ENCODE results near the gene TLK2. TPM values are rescaled to one million over a fixed set of nuclear protein-coding genes. Genes with fewer than 3 reads are reported as not detected.
"Not testable (repeated sequence)": the region's sequence is repeated elsewhere in the genome, so short reads cannot be mapped to it uniquely, and the experiment has no call there.

TLK2 gene
- total RNA-seq, 4 donors from 2014 or later: 30.3 to 66.0 (median 38.7) TPM

DNA sequence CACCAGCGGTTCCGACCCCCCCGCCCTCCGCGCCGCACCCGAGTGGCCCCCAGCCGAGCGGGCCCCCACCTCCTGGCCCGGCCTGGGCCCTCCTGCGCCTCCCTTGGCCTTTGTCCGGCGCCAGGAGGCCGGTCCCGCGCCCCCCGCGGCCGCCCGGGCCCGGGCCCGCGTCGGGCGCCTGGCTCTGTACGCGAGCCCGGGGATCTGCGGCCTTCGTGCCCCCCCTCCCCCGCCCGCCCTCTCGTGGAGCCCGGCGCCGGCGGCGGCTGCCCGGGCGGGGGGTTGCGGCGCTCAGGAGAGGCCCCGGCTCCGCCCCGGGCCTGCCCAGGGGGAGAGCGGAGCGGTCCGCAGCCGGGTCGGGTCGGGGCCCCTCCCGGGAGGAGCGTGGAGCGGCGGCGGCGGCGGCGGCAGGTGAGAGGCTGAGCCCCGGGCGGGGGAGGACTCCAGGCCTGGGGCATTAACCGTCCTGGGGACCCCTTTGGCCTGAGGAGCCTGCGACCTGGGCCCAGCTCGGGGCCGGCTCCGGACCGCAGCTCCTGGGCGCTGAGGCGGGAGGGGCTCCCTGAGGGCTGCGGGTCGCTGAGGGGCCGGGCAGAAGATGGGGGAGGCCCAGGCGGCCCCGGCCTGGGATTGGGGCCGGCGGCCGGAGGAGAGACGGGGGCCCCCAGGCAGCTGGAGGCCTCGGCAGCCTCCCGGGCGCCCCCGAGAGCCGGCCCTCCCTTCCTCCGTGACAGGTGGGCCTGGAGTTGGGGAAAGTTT lies 434 bp downstream of the TLK2 start:
- Histone ChIP-seq H3K27ac (peak overlapping the region; percentile 94 to 97 (median 96)), H3K4me3 (peak overlapping the region; percentile 76 to 87 (median 80)), H3K36me3 (peaks cover 0 to 20% (median 0%) of the 10 kb centered on the region in 3 donors), H3K4me1 (peaks cover 4 to 44% (median 16%) of the 10 kb centered on the region in 4 donors)
- DNase-seq (ENCODE audit: low spot score in 2 of 2); H3K27me3 ChIP-seq; H3K9me3 ChIP-seq: not testable (repeated sequence)
- peak in 1 of 2 donors; percentile 41 for TF ChIP-seq POLR2A (IDR thresholded peaks at IDR 0.05)
- TF ChIP-seq, protein P1, sequence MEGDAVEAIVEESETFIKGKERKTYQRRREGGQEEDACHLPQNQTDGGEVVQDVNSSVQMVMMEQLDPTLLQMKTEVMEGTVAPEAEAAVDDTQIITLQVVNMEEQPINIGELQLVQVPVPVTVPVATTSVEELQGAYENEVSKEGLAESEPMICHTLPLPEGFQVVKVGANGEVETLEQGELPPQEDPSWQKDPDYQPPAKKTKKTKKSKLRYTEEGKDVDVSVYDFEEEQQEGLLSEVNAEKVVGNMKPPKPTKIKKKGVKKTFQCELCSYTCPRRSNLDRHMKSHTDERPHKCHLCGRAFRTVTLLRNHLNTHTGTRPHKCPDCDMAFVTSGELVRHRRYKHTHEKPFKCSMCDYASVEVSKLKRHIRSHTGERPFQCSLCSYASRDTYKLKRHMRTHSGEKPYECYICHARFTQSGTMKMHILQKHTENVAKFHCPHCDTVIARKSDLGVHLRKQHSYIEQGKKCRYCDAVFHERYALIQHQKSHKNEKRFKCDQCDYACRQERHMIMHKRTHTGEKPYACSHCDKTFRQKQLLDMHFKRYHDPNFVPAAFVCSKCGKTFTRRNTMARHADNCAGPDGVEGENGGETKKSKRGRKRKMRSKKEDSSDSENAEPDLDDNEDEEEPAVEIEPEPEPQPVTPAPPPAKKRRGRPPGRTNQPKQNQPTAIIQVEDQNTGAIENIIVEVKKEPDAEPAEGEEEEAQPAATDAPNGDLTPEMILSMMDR (IDR thresholded peaks at IDR 0.05): peak in 1 of 5 experiments; percentile 11
- 1 to 13% methylated on average over 20 to 24 of the region's 84 CpGs for WGBS, 2 donors

DNA sequence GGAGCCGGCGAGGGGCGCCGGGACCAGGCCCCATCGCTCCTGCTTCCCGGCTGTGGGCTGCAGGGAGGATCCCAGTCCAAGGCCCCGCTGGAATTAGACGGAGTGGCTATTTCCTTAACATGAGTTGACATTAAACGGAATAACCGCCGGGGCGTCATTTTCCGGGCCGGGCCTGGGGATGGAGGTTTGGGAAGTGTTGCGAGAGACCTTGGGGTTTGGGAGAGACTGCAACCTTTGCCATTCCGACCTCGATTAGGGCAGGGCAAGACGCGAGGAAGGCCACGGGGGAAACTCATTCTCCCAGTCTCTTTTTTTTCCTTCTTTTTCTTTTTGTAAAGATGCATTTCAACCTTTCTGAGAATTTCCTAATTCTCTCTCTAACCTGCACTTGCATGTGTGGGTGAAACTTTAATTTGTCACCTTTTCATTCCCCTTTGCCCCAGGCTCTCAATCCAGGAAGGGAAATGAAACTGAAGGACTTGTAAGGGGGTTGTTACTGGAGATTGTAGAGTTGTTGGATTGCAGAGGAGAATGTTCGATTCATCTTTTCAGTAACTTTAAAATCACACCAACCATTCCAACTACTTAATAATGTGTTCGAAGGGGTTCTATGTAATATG lies 1.1 kb downstream of the TLK2 start:
- H3K36me3 ChIP-seq: peaks cover 0 to 26% (median 0%) of the 10 kb centered on the region in 3 donors
- not testable (repeated sequence) for H3K27me3 ChIP-seq; DNase-seq (ENCODE audit: low spot score in 2 of 2); H3K9me3 ChIP-seq
- H3K4me1 ChIP-seq: peaks cover 4 to 51% (median 16%) of the 10 kb centered on the region in 4 donors
- H3K4me3 ChIP-seq: peak overlapping the region; percentile 76 to 87 (median 80)
- 1% methylated on average over 16 to 21 of the region's 22 CpGs for WGBS, 2 donors
- peak overlapping the region; percentile 94 to 97 (median 96) for H3K27ac ChIP-seq

DNA sequence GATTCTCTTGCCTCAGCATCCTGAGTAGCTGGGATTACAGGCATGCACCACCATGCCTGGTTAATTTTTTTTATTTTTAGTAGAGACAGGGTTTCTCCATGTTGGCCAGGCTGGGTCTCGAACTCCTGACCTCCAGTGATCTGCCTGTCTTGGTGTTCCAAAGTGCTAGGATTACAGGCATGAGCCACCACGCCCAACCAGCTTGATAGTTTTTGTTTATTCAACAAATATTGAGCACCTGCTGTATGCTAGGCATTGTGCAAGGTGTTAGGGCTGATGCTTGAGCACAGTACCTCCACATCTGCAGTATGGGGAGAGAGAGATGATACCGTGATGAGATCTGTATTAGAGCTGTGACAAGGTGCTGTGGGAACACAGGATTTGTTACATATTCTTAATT lies 3.9 kb downstream of the TLK2 start:
- H3K9me3 ChIP-seq; H3K27me3 ChIP-seq; H3K4me3 ChIP-seq; H3K27ac ChIP-seq; DNase-seq (ENCODE audit: low spot score in 2 of 2): not testable (repeated sequence)
- H3K4me1 ChIP-seq: peaks cover 4 to 57% (median 14%) of the 10 kb centered on the region in 4 donors
- 80 to 92% methylated on average over 3 of the region's 3 CpGs for WGBS, 2 donors
- H3K36me3 ChIP-seq: peaks cover 0 to 32% (median 0%) of the 10 kb centered on the region in 3 donors

DNA sequence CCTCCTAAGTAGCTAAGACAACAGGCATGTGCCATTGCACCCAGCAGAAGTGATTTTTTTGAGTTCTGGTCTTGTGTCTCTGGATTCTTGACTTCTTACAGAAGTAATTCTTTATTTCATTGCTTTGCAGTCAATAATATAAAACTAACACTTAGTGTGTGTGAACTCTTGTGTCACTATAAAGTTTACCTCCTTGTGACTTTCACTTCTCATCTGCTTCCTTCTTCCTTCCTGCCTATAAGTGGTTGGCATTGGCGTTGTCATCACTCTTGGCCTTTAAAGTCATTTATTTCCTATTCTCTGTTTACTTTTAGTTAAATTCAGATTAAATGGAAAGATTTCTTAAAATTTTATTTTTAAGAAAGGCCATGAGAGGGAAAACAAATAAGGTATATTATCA lies 12.4 kb downstream of the TLK2 start:
- not testable (repeated sequence) for H3K9me3 ChIP-seq; H3K27ac ChIP-seq; DNase-seq (ENCODE audit: low spot score in 2 of 2); H3K27me3 ChIP-seq; H3K4me3 ChIP-seq; H3K36me3 ChIP-seq
- peaks cover 0 to 23% (median 0%) of the 10 kb centered on the region in 4 donors for H3K4me1 ChIP-seq
- 71% methylated on average over 1 of the region's 1 CpG for WGBS, 2 donors

DNA sequence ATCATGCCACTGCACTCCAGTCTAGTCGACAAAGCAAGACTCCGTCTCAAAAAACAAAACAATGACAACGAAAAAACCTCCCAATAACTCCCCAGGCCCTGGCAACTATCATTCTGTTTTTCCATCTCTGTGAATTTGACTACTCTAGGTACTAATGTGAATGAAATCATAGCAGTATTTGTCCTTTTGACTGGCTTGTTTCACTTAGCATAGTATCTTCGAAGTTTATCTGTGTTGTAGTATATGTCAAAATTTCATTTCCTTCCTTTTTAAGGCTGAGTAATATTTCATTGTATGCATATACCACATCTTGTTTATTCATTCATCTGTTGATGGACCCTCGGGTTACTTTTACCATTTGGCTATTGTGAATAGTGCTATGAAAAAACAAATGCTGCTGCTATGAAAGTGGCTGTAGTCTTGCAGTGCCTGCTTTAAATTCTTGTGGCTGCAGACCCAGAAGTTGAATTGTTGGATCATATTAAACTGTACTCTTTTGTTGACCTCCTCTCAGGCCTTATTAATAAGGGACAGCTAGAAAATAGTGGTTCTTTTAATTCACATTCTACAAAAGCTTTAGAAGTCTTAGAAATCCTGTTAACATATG lies 14.5 kb downstream of the TLK2 start:
- H3K4me3 ChIP-seq; H3K9me3 ChIP-seq; H3K36me3 ChIP-seq; H3K27ac ChIP-seq; H3K27me3 ChIP-seq; DNase-seq (ENCODE audit: low spot score in 2 of 2): not testable (repeated sequence)
- peaks cover 0 to 19% (median 0%) of the 10 kb centered on the region in 4 donors for H3K4me1 ChIP-seq
- 85 to 89% methylated on average over 5 of the region's 5 CpGs for WGBS, 2 donors

DNA sequence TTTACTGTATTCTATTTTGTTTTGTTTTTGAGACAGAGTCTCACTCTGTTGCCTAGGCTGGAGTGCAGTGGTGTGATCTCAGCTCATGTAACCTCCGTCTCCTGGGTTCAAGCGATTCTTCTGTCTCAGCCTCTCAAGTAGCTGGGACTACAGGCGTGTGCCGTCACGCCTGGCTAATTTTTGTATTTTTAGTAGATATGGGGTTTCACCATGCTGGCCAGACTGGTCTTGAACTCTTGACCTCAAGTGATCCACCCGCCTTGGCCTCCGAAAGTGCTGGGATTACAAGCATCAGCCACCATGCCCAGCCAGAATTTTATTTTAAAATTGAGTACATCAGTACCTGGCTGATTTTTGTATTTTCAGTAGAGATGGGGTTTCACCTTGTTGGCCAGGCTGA lies 15.4 kb downstream of the TLK2 start:
- H3K4me3 ChIP-seq; H3K9me3 ChIP-seq; H3K27ac ChIP-seq; H3K27me3 ChIP-seq; DNase-seq (ENCODE audit: low spot score in 2 of 2); H3K36me3 ChIP-seq: not testable (repeated sequence)
- H3K4me1 ChIP-seq: peaks cover 0 to 22% (median 0%) of the 10 kb centered on the region in 4 donors
- WGBS, 2 donors: 96% methylated on average over 7 of the region's 7 CpGs

DNA sequence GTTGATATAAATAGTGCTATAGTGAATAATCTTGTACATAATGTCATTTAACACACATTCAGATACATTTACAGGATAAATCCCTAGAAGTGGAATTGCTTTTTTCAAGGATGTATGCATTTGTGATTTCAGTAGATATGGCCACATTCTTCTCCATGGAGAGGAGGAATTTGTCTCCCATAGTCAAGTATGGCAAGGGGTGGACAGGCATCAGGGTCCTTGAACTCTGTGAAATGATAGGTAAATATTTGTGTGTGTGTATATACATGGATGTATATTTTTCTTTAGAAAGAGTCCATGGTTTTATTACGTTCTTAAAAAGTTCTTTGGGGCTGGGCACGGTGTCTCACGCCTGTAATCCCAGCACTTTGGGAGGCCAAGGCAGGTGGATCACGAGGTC lies 17.7 kb downstream of the TLK2 start:
- H3K4me1 ChIP-seq: peaks cover 0 to 24% (median 0%) of the 10 kb centered on the region in 4 donors
- H3K4me3 ChIP-seq; DNase-seq (ENCODE audit: low spot score in 2 of 2); H3K27me3 ChIP-seq; H3K27ac ChIP-seq; H3K36me3 ChIP-seq; H3K9me3 ChIP-seq: not testable (repeated sequence)
- 92% methylated on average over 4 of the region's 4 CpGs for WGBS, 2 donors

DNA sequence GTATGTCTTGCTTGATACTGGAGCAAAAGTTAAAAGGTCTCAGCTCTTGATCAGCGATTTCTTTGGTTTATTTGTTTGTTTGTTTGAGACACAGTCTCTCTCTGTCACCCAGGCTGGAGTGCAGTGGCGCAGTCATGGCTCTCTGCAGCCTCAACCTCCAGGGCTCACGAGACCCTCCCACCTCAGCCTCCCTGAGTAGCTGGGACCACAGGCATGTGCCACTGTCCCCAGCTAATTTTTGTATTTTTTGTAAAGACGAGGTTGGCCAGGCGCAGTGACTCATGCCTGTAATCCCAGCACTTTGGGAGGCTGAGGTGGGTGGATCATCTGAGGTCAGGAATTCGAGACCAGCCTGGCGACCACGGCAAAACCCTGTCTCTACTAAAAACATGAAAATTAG lies 20.2 kb downstream of the TLK2 start:
- H3K4me3 ChIP-seq; H3K27ac ChIP-seq; H3K27me3 ChIP-seq; H3K9me3 ChIP-seq; H3K36me3 ChIP-seq; DNase-seq (ENCODE audit: low spot score in 2 of 2): not testable (repeated sequence)
- peaks cover 0 to 22% (median 0%) of the 10 kb centered on the region in 4 donors for H3K4me1 ChIP-seq
- 91% methylated on average over 8 of the region's 8 CpGs for WGBS, 2 donors

DNA sequence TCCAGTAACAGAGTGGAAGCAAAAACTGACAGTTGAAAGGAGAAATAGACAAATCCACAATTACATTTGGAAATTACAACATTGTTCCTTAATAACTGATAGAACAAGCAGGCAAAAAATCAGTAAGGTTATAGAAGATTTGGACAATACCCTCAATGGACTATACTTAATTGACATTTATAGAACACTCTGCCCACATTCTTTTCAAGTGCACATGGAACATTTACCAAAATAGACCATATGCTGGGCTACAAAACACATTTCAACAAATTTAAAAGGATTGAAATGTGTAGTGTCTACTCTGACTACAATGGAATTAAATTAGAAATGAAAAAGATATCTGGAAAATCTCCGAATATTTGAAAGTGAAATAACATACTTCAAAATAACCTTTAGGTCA lies 21.8 kb downstream of the TLK2 start:
- H3K9me3 ChIP-seq; H3K36me3 ChIP-seq; H3K4me3 ChIP-seq; DNase-seq (ENCODE audit: low spot score in 2 of 2); H3K27me3 ChIP-seq; H3K27ac ChIP-seq: not testable (repeated sequence)
- peaks cover 0 to 15% (median 0%) of the 10 kb centered on the region in 4 donors for H3K4me1 ChIP-seq
- 61 to 64% methylated on average over 1 of the region's 1 CpG for whole genome bisulfite sequencing, 2 donors

DNA sequence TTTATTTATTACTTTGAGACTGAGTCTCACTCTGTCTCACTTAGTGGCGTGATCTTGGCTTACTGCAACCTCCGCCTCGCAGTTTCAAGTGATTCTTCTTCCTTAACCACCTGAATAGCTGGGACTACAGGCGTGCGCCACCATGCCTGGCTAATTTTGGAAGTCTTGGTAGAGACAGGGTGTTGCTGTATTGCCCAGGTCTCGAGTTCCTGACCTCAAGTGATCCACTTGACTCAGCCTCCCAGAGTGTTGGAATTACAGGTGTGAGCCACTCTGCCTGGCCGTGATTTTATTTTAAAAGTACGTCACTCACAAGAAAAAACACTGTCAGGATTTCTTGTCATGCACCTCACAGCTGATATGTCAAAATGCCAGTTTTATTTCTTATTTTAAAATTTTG lies 26.2 kb downstream of the TLK2 start:
- WGBS, 2 donors: 96 to 99% methylated on average over 8 of the region's 8 CpGs
- not testable (repeated sequence) for H3K36me3 ChIP-seq; H3K4me3 ChIP-seq; H3K9me3 ChIP-seq; DNase-seq (ENCODE audit: low spot score in 2 of 2); H3K27ac ChIP-seq; H3K27me3 ChIP-seq
- peaks cover 0 to 20% (median 6%) of the 10 kb centered on the region in 4 donors for H3K4me1 ChIP-seq

DNA sequence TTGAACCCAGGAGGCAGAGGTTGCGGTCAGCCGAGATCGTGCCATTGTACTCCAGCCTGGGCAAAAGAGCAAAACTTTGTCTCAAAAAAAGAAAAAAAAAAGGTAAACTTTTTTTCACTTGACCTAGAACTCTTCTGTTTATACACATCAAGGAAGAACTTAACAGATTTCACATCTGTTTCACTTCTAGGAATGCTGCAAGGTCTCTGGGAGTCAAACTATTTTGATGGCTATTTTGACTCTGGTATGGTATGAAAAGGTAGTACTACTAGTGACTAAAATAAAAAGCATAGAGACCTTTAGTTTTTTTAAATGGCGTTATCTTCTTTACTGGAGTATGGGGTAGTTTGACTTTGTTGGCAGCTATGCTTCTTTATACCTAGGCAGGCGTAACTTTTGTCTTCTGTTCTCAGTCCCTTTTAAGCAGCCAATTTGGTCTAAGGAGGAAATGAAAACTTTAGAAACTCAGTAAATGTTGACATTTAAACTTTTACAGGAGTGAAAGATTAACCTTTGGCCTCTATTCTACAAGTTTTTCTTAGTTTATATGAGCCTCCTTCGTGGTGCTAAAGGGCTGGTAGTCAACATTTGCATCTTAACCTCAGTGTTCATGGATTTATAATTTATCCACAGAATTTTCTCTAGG lies 28.7 kb downstream of the TLK2 start:
- peaks cover 0 to 18% (median 6%) of the 10 kb centered on the region in 4 donors for H3K4me1 ChIP-seq
- H3K9me3 ChIP-seq; DNase-seq (ENCODE audit: low spot score in 2 of 2); H3K27ac ChIP-seq; H3K4me3 ChIP-seq; H3K36me3 ChIP-seq; H3K27me3 ChIP-seq: not testable (repeated sequence)
- WGBS, 2 donors: 45 to 52% methylated on average over 6 of the region's 6 CpGs
